AG04450 (cell line): ENCODE results near the gene KLHL29. TPM values are rescaled to one million over a fixed set of nuclear protein-coding genes. Genes with fewer than 3 reads are reported as not detected.

Experiments
- CTCF ChIA-PET: fragments of 300-600, 350-600 bp; formaldehyde crosslinking; extraction: SDS; loops from one replicate; lab custom pipeline; 2022; ENCODE audit warnings: antibody characterized with exemption, inconsistent platforms; lab: Charles Lee
- POLR2A ChIA-PET: fragments of 350-600 bp; formaldehyde crosslinking; extraction: SDS; loops from one replicate; lab custom pipeline; 2021; ENCODE audit warnings: antibody characterized with exemption, inconsistent platforms; lab: Yijun Ruan, JAX
- DNase-seq: peaks from one replicate; pipeline ENCODE4 v3.0.0-alpha.2; 2011; ENCODE audit warnings: low read depth, low spot score
- H3K27ac ChIP-seq: one replicate; pipeline ENCODE4 v1.5.1; 2012; ENCODE audit warnings: low read depth, low read length, control low read depth
- H3K27me3 ChIP-seq: one replicate; pipeline ENCODE4 v1.6.0; 2012; ENCODE audit warnings: low read length; ENCODE audit not compliant: control insufficient read depth, insufficient read depth
- H3K4me3 ChIP-seq: 2 replicates; pipeline ENCODE4 v1.5.1; 2011; ENCODE audit warnings: mild to moderate bottlenecking, low read depth, low read length, control low read depth
- H3K9me3 ChIP-seq: 2 replicates; pipeline ENCODE4 v1.5.1; 2012; ENCODE audit warnings: low read length; ENCODE audit not compliant: control insufficient read depth, insufficient read depth
- CTCF ChIP-seq: IDR thresholded peaks from 2 replicates; pipeline ENCODE4 v1.5.1; 2011; ENCODE audit warnings: low read depth, low read length, control low read depth, inconsistent platforms
- polyA plus RNA-seq: library from polyadenylated mRNA; depleted of rRNA; stranded (reverse); fragments of >200 nt; gene quantifications from 2 replicates; pipeline ENCODE4 v1.2.3, GENCODE V29; 2011

The KLHL29 gene
- polyA plus RNA-seq, 1 experiment = 3.6 TPM

- TF ChIP-seq CTCF = no peak
- peaks cover 2% of the 10 kb centered on the region for H3K27me3 ChIP-seq
- DNase-seq = no peak
- H3K27ac ChIP-seq = no peak overlapping the region
- no peak overlapping the region for H3K4me3 ChIP-seq
- ChIA-PET POLR2A (no interaction called here), CTCF (no interaction called here)
- peaks cover 4% of the 10 kb centered on the region; the same call in 1 of the 2 replicates for H3K9me3 ChIP-seq
Measured at GRCh38 chr2:23420840-23421476, 36.0 kb downstream of the KLHL29 start.

- no peak for DNase-seq
- CTCF ChIA-PET = no interaction called here
- POLR2A ChIA-PET = no interaction called here
- no peak for TF ChIP-seq CTCF
- Histone ChIP-seq H3K9me3 (peaks cover 4% of the 10 kb centered on the region; the same call in 1 of the 2 replicates), H3K27ac (no peak overlapping the region), H3K27me3 (no peaks in the 10 kb centered on the region), H3K4me3 (no peak overlapping the region)
Measured at GRCh38 chr2:23422089-23423061, 37.4 kb downstream of the KLHL29 start.

- Histone ChIP-seq H3K27me3 (no peaks in the 10 kb centered on the region), H3K27ac (no peak overlapping the region), H3K9me3 (peaks cover 4% of the 10 kb centered on the region; the same call in 1 of the 2 replicates), H3K4me3 (no peak overlapping the region)
- DNase-seq = no peak
- ChIA-PET CTCF (no interaction called here), POLR2A (no interaction called here)
- TF ChIP-seq CTCF = no peak
Measured at GRCh38 chr2:23423062-23423872, 38.3 kb downstream of the KLHL29 start.

- no peak for DNase-seq
- POLR2A ChIA-PET = no interaction called here
- no peak for TF ChIP-seq CTCF
- Histone ChIP-seq H3K9me3 (peaks cover 4% of the 10 kb centered on the region; the same call in 1 of the 2 replicates), H3K27me3 (no peaks in the 10 kb centered on the region), H3K4me3 (no peak overlapping the region), H3K27ac (no peak overlapping the region)
- CTCF ChIA-PET = no interaction called here
Measured at GRCh38 chr2:23423873-23424680, 39.1 kb downstream of the KLHL29 start.
